Stimulated activated CD8-positive, alpha-beta memory T cell treated with anti-CD3 and anti-CD28 coated beads, Interleukin-7, amount 100 ng/mL, for 4 hours (primary cell): ENCODE results near the gene NOC2L.
A peak's percentile ranks its signal among the peaks of the same experiment; 100 is the strongest.
"Not testable (repeated sequence)": the region's sequence is repeated elsewhere in the genome, so short reads cannot be mapped to it uniquely, and the experiment has no call there.

Experiments
- DNase-seq, 2 donors: peaks; one replicate each; pipeline ENCODE4 v3.0.0-alpha.2; 2020; ENCODE audit warnings: low read depth in 2 of 2

The NOC2L gene

DNA sequence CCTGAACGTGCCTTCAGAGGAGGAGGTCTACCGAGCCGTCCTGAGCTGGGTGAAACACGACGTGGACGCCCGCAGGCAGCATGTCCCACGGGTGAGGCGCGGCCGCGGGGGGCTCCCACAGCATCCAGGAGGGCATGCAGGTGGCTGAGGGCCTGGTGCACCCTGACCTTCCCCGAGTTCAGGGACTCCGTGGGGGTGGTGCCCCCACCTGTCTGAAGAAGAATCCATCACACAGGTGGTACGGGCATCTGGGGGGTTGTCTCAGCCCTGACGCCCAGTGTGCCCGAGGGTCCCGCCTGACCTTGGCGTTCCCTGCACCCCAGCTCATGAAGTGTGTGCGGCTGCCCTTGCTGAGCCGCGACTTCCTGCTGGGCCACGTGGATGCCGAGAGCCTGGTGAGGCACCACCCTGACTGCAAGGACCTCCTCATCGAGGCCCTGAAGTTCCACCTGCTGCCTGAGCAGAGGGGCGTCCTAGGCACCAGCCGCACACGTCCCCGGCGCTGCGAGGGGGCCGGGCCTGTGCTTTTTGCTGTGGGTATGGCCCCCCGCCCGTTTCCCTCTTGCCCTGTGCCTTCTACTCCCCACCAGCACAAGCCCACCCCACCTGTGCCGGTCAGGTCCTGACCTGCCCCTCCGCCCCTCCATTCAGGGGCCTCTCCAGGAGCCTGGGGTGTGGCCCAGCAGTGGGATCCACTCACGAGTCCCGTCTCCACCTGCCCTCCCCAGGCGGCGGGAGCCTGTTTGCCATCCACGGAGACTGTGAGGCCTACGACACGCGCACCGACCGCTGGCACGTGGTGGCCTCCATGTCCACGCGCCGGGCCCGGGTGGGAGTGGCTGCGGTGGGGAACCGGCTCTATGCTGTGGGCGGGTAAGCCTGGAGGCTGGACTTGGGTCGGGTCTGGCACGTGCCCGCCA is 3.6 kb upstream of the NOC2L start:
- DNase-seq, result no peak

DNA sequence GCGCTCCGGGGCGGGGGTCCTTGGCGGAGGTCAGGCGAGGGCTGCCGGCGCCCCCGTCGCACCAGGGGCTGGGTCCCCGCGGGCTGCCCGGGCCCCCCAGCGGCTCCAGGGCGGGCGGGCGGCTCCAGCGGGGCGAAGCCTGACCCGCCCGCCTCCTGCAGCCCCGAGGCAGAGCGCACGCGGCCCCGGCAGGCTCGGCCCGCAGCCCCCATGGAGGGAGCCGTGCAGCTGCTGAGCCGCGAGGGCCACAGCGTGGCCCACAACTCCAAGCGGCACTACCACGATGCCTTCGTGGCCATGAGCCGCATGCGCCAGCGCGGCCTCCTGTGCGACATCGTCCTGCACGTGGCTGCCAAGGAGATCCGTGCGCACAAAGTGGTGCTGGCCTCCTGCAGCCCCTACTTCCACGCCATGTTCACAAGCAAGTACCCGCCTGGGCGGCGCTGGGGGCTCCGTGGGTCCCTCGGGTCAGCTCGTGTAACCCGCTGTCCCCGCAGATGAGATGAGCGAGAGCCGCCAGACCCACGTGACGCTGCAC is 2.1 kb upstream of the NOC2L start:
- no peak for DNase-seq

DNA sequence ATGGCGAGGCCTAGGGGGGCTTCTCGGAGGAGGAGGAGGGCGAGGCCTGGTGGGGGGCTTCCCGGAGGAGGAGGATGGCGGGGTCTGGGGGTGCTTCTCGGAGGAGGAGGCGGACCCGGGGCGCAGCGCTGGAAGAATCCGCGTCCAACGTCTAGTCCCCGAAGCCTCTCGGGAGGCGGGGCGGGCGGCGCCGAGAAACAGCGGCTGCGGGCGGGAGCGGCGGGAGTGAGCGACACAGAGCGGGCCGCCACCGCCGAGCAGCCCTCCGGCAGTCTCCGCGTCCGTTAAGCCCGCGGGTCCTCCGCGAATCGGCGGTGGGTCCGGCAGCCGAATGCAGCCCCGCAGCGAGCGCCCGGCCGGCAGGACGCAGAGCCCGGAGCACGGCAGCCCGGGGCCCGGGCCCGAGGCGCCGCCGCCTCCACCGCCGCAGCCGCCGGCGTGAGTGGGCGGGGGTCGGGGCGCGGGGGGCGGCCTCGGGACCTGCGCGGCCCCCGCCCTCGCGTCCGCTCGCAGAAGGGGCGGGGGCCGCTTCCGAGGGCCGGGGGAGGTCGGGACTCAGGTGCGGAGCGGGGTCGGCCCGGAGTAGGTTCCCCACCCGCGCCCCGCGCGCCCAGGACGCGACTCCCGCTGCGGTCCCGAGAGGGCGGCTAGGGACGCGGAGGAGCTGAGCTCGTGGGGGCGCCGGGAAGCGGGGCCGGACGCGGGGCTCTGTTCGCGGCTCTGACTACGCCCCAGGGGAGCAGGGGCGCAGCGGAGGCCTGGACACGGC is 1.5 kb upstream of the NOC2L start, which contains the start of gene KLHL17:
Gene KLHL17, plus strand, starts transcription at position 222 of the 769 bp plus-strand sequence. Its CDS starts 110 bp downstream, at position 332.
- DNase-seq, result peak; percentile 54 to 77

DNA sequence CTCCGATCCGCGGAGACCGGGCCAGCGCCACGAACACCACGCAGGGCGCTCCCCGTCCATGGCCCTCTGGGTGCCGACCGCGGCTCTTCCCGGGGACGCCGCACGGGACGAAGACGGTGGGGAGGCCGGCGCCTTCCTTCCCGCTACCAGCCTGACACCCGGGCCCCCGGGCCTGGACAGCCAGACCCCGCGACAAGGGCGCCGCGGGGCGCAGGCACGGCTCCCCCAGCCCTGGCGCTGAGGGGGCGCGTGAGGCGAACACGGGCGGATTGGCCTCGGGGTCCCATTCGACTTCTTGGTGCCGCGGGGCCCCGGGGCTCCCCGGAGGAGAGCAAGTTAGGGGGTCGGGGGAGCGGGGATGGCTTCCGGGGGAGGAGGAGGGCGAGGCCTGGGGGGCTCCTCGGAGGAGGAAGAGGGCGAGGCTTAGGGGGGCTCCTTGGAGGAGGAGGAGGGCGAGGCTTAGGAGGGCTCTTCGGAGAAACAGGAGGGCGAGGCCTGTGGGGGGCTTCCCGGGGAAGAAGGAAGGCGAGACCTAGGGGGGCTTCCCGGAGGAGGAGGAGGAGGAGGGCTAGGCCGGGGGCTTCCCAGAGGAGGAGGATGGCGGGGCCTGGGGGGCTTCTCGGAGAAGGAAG is 791 bp upstream of the NOC2L start:
- no peak for DNase-seq

DNA sequence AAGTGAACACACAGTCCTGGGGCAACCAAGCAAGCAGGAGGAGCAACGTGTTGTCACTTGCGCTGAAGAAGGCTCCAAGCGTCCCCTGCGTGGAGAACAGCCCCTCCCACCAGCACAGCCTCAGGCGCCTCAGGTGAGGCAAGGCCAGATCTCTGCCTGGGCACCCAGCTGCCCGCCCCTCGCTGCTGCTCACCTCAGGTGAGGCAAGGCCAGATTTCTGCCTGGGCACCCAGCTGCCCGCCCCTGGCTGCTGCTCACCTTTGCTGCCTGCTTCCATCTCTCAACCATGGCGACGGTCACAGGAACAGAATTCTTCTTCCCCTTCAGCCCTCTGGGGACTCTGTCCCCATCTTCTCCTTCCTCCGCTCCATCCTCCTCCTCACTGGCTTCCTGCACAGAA is 2.4 kb downstream of the NOC2L start:
- no peak for DNase-seq

DNA sequence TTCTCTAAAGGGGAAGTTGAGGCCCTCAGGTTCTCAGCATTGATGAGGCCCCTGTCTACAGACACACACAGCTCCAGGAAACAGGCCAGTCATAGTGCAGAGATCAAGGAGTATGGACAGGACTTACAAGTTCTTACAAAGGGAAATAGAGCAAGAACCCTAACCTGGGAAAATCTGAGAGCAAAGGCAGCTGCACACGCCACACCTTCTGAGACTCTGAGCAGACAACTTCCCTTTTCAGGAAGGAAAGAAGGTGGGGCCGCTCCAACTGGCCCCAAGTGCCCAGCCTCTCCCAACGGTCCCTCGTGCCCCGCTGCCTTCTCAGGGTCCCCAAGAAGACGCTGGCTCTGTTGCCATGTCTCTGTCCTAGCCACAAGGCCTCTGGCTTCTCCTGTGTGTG is 3.6 kb downstream of the NOC2L start:
- DNase-seq, result no peak

DNA sequence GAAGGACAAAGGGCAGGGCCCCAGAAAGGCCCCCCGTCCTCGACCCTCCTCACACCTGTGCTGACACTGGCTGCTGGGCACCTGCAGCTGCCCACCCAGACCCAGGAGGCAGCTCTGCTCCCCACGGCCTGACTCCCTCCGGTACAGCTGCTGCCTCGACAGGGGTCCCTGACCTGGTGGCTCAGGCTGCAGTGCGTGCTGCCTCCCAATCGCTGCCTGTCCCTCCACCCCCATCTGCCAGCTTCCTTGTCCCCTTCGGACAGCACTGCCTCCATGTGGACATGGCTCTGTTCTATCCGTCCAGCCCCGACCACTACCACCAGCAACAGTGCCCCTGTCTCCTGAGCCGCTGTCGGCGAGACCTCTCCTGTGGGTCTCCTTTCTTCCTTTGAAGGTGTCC is 4.1 kb downstream of the NOC2L start:
- DNase-seq, result no peak

DNA sequence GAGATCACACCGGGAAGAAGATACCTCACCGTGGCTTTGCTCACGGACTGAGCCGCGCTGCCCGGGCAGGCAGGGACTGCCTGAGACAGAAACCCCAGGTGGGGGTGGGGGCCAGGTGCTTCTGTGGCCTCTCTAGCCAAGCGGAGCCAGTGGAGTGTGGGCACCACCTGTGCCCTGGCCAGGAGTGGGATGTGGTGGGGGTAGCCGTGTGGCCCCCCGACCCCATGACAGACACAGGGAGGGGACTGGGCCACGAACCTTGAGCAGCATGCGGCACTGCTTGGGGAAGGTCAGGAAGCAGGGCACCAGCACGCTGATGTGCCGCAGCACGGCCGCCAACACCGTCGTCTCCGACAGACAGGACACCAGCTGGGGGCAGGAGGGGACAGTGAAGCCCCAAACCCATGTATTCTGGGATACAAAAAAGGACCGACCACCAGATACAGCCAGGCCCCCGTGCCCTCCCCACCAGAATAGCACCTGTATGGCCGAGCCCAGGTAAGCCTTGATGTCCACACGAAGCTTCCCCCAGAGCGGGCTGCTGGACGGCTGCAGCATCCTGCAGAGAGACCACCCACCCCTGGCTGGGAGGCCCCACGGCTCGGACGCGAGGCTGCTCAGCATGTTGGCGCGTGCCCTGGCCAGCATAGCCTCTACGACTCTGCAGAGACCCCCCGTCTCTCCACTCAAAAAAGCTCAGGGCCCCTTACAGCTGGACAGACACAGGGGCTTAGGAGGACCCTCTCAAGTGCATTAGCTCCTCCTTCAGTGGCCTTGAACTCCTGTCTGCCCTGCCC is 5.3 kb downstream of the NOC2L start:
- DNase-seq, result no peak

DNA sequence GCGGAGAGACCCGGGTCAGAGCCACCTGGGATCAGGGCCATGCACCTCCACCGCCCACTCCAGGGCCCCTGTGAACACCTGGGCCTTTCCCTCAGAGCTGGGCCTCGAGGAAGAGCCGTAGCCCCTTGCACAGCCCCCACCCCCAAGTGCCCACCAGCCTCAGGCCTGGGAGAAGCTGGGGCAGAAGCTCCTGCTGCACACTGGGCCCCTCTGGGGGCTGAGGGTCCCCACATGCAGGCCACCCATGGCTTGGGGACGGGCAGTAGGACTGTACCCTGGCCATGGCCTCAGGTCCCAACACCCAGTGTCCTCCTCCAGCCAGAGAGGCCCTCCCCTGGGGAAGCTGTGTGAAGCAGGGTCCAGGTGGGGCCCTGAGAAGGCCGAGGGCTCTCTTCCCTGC is 6.5 kb downstream of the NOC2L start:
- DNase-seq, result no peak

DNA sequence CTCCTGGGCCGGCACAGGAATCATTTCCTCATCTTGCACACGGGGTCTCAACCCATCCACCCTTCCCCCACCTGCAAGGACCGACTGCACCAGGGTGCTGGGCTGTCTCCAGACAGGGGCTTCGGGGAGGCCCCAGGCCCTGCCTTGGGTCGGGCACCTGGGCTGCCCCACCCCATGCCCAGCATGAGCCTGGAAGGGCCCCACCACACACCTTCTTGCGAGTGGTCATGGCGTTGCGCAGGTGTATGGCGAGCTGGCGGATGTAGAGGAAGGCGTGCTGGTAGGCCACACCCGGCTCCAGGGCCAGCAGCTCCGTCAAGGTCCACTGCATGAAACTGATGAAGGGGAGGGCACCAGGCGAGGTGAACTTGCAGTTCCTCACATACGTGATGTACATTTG is 6.9 kb downstream of the NOC2L start:
- no peak for DNase-seq

DNA sequence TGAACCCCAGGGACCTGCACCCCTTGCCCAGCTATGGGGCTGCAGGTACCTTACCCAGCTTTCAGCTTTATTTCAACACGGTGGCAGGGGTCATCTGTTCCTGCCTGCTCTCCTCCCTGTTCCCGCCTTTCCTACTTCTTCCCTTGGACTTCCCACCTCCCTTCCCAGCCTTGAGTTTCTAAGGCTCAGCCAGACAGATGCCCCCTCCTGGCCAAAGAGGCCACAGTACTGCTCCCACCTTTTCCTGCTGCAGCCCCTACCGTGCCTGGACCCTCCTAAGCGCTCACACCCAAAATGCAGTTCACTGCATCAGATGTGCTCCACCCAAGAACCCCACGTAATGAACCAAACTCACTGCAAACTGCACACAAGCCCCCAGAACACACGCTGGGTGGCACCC is 7.7 kb downstream of the NOC2L start:
- DNase-seq, result no peak

DNA sequence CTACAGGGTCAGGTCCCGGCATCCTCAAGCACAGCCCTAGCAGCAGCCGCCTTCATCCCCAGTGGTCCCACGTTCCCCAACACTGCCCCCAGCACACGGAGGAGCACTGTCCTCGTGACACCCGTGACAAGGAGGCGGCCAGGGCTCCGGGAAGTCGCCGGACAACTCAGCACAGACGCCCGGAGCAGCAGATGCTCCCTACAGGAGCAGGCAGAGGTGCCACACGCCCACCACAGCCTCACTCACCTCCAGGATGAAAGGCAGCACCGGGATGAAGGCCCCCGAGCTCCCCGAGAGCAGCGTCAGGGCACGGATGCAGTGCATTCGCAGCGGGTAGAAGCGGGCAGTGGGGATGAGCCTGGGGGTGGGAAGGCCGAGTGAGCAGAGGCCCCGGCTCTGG is 8.2 kb downstream of the NOC2L start:
- no peak for DNase-seq

DNA sequence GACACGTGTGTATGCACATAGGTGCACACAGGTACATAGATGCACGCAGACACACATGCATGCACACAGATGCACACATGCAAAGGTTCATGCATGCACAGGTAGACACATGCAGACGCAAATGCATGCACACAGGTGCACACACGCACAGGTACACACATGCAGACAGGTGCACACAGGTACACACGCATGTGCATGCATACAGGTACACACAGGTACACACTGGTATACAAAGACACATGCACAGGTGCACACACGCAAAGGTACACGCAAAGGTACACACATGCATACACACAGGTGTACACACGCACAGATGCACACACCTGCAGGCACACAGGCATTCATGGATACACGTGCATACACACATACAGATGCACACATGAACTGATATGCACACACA is 8.8 kb downstream of the NOC2L start:
- DNase-seq, result no peak

DNA sequence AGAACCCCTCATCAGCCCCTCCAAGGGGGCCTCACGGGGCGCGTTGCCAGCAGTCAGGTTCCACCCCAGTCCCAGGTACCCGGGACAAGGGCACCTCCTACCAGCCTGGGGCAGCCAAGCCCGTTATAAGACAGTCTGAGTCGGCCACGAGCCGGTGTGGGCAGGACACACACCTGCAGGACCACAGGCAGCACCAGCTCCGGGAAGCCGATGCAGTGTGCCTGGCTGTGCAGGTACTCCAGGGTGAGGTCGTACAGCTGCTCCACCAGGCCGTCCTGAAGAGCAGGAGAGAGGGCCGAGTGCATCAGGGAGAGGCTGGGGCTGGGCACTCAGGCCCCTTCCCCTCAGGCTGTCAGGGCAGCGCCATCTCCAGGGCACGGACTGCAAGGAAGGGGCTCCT is 11.1 kb downstream of the NOC2L start:
- DNase-seq, result no peak

DNA sequence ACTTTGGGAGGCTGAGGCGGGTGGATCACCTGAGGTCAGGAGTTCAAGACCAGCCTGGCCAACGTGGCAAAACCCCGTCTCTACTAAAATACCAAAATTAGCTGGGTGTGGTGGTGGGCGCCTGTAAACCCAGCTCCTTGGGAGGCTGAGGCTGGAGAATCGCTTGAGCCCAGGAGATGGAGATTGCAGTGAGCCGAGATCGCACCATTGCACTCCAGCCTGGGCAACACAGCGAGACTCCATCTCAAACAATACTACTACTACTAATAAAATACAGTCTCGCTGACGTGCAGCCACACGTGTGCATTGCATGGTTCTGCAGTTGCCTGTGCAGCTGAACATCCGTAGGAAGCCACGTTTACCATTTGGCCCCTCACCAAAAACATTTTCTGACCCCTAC is 12.2 kb downstream of the NOC2L start:
- not testable (repeated sequence) for DNase-seq

DNA sequence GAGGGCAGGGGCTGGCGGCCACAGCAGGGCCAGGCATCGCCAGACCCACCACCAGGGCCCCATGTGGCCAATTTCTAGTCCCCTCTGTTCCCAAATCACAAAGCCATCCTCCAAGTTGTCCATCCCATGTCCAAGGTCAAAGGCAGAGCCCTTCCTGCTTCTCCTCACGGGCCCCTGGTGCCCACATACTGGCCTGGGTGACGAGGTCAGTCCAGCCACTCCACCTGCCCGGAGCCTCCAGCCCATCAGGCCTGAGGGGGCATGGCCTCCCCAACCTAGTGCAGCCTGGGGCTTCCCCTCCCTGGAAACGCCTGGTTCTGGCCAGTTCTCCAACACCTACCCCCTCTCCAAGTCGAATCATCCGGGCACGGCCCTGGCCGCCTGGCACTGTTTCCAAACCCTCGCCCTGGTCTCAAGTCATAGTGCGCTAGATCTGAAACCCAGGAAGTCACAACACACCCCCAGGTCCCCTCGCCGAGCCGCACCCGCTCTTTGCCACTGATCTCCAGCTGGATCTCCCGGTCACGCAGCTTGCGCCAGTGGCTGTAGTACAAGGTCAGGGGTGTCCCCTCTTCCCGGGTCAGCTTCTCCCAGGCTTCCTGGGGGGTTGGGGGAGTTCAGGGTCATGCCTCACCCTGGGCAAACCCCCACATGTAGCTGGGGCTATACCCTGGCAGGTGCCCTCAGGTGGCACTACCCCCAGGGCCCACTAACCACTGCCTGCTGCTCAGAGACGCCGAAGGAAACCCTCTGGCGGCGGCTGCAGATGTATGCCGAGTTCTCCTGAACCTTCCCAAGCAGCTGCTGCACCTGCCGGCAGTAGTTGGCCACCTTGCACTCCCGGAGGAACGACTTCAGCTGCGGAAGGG is 13.1 kb downstream of the NOC2L start:
- DNase-seq, result no peak

DNA sequence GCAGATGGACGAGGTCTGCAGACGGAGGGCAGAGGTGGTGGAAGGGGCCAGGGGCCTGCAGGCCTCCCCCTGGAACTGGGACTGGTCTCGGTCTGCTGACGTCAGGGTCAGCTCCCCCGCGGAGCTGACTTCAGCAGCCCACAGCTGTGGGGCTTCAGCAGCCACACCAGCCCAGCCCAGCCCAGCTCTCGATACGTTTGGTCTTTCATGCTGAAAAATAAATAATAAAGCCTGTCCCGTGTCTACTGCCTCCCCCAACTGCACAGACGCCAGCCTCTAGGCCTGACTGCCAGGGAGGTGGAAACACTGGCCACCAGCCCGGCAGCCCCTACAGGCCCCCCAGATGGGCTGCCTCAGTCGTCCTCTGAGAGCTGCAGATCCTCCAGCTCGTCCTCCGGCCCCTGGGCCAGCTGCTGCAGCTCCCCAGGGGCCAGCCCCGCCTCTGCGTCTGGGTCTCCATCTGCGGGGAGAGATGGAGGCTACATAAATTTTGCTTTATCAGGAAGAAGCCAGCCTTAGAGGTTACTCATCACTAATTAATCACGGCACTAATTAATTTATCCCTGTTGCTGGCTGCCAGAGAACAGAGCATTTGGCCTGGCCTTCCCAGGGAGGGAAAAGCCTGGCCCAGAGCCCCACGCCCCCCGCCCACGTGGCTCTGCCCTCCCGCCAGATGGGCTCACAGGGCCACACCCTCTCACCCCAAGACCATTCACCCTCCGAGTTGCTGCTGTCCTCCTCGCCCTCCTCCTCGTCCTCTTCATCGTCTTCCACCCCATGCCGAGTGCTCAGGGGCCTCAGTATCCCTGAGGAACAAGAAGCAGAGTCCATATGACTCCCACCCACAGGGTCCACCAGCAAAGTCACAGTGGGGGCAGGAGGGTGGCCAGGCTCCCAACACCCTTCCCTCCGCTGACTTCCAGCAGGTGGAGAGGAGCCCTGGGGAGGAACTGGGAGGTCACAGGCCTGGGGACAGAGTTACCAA is 14.4 kb downstream of the NOC2L start:
- no peak for DNase-seq

DNA sequence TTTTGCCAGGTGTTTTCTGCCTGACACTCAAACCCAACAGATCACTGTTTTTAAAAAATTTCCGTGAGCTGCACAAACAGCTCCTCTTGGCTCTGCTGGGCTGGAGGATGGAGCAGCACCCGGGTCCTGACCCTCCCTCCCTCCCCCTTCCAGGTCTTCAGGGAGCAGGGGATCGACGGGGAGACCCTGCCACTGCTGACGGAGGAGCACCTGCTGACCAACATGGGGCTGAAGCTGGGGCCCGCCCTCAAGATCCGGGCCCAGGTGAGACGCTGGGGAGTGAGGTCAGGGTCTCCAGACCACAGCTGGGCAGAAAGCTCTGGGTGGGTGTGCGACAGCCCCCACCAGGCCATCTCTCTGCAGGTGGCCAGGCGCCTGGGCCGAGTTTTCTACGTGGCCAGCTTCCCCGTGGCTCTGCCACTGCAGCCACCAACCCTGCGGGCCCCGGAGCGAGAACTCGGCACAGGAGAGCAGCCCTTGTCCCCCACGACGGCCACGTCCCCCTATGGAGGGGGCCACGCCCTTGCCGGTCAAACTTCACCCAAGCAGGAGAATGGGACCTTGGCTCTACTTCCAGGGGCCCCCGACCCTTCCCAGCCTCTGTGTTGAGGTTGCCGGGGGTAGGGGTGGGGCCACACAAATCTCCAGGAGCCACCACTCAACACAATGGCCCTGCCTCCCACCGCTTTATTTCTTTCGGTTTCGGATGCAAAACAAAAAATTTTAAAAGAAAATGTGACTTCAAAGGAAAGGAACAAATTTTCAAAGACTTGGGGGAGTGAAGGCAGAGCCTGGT is 15.3 kb downstream of the NOC2L start:
- DNase-seq, result no peak
